ENCODE data around the gene WDR33.
"Not testable (repeated sequence)": the region's sequence is repeated elsewhere in the genome, so short reads cannot be mapped to it uniquely, and the experiment has no call there.

GRCh38 chr2:127806860-127807259 lies 4.1 kb downstream of the WDR33 start:
- not testable (repeated sequence) for TF ChIP-seq ZFP30 (CRISPR knock-in tag; IDR thresholded peaks at IDR 0.05); ZFP3 (CRISPR knock-in tag; IDR thresholded peaks at IDR 0.05); CSDC2 (CRISPR knock-in tag; IDR thresholded peaks at IDR 0.05); PATZ1 (CRISPR knock-in tag; IDR thresholded peaks at IDR 0.05; ENCODE audit: borderline replicate concordance); PPARA (CRISPR knock-in tag; IDR thresholded peaks at IDR 0.05; ENCODE audit: borderline replicate concordance); TSHZ2 (CRISPR knock-in tag; IDR thresholded peaks at IDR 0.05); ESRRG (CRISPR knock-in tag; IDR thresholded peaks at IDR 0.05); RARB (CRISPR knock-in tag; IDR thresholded peaks at IDR 0.05); TCF4 (CRISPR knock-in tag; IDR thresholded peaks at IDR 0.05; ENCODE audit: borderline replicate concordance)

Data from SK-N-SH treated with all-trans-retinoic acid at 6 μM for 48 hours (cell line).